Neuronal stem cell (in vitro differentiated cells): ENCODE measurements around the gene JAK1.

Experiments used
- DNase-seq: peaks from one replicate; pipeline ENCODE4 v3.0.0-alpha.2; 2013; ENCODE audit warnings: low spot score
- H2AFZ ChIP-seq: one replicate; pipeline ENCODE4 v1.6.1; 2013; ENCODE audit warnings: mild to moderate bottlenecking, low read length, inconsistent platforms
- H2AK5ac ChIP-seq: 2 replicates; pipeline ENCODE4 v1.6.1; 2013; ENCODE audit warnings: low read depth, mild to moderate bottlenecking, inconsistent platforms, low read length, moderate library complexity, mixed read lengths
- H2BK120ac ChIP-seq: 2 replicates; pipeline ENCODE4 v1.6.1; 2013; ENCODE audit warnings: low read depth, mild to moderate bottlenecking, inconsistent platforms, low read length, moderate library complexity, mixed read lengths
- H2BK12ac ChIP-seq: one replicate; pipeline ENCODE4 v1.6.1; 2013; ENCODE audit warnings: low read length, inconsistent platforms
- H2BK15ac ChIP-seq: 2 replicates; pipeline ENCODE4 v1.6.1; 2013; ENCODE audit warnings: mild to moderate bottlenecking, low read length, inconsistent platforms, mixed read lengths
- H2BK5ac ChIP-seq: one replicate; pipeline ENCODE4 v1.6.1; 2013; ENCODE audit warnings: inconsistent platforms, mild to moderate bottlenecking, low read length, moderate library complexity
- H3K14ac ChIP-seq: one replicate; pipeline ENCODE4 v1.6.1; 2013; ENCODE audit warnings: low read length, inconsistent platforms
- H3K18ac ChIP-seq: 2 replicates; pipeline ENCODE4 v1.6.1; 2013; ENCODE audit warnings: low read length, inconsistent platforms
- H3K23ac ChIP-seq: 2 replicates; pipeline ENCODE4 v1.6.1; 2013; ENCODE audit warnings: low read depth, mild to moderate bottlenecking, mixed read lengths, low read length, inconsistent platforms; ENCODE audit not compliant: poor library complexity
- H3K27ac ChIP-seq: replicated peaks from 3 replicates; pipeline ENCODE4 v1.5.1; 2013; ENCODE audit warnings: low read length, inconsistent platforms
- H3K27me3 ChIP-seq, 3 experiments: 2 replicates each; pipeline ENCODE4 v1.6.1; 2013; ENCODE audit warnings: low read length in 3 of 3, mild to moderate bottlenecking in 2 of 3, inconsistent platforms in 1 of 3, low read depth in 1 of 3, mixed read lengths in 1 of 3, moderate library complexity in 1 of 3; ENCODE audit not compliant: control insufficient read depth in 3 of 3, insufficient read depth in 3 of 3
- H3K36me3 ChIP-seq, 2 donors: replicated peaks in 1 of 2; 2 replicates each; pipeline ENCODE4 v1.6.1; 2013; ENCODE audit warnings: low read length in 2 of 2; ENCODE audit not compliant: control insufficient read depth in 2 of 2, insufficient read depth in 2 of 2
- H3K4ac ChIP-seq: 2 replicates; pipeline ENCODE4 v1.6.1; 2013; ENCODE audit warnings: inconsistent platforms, mild to moderate bottlenecking, low read length, moderate library complexity
- H3K4me1 ChIP-seq, 2 donors: 1 replicate in 1 of 2; 2 replicates in 1 of 2; pipeline ENCODE4 v1.6.1; 2013; ENCODE audit warnings: low read length in 2 of 2, low read depth in 1 of 2; ENCODE audit not compliant: control insufficient read depth in 2 of 2, insufficient read depth in 1 of 2
- H3K4me2 ChIP-seq: one replicate; pipeline ENCODE4 v1.6.1; 2013; ENCODE audit warnings: mild to moderate bottlenecking, low read length, inconsistent platforms; ENCODE audit not compliant: insufficient read depth, poor library complexity, severe bottlenecking
- H3K4me3 ChIP-seq, 2 donors: 2 replicates each; pipeline ENCODE4 v1.5.1; 2013; ENCODE audit warnings: low read length in 2 of 2, mild to moderate bottlenecking in 2 of 2, inconsistent platforms in 1 of 2, moderate library complexity in 1 of 2
- H3K79me1 ChIP-seq: one replicate; pipeline ENCODE4 v1.6.1; 2013; ENCODE audit warnings: low read depth, mild to moderate bottlenecking, inconsistent platforms, low read length, moderate library complexity
- H3K9ac ChIP-seq: one replicate; pipeline ENCODE4 v1.6.1; 2013; ENCODE audit warnings: mild to moderate bottlenecking, low read depth, low read length, inconsistent platforms; ENCODE audit not compliant: poor library complexity
- H3K9me3 ChIP-seq, 2 donors: replicated peaks in 1 of 2; 2 replicates each; pipeline versions ENCODE3 to v1.6.1; 2013; ENCODE audit warnings: low read length in 2 of 2, mild to moderate bottlenecking in 2 of 2, inconsistent platforms in 1 of 2, low read depth in 1 of 2, mixed read lengths in 1 of 2, moderate library complexity in 1 of 2; ENCODE audit not compliant: control insufficient read depth in 2 of 2, insufficient read depth in 1 of 2
- H4K8ac ChIP-seq: one replicate; pipeline ENCODE4 v1.6.1; 2013; ENCODE audit warnings: low read depth, mild to moderate bottlenecking, inconsistent platforms, low read length, moderate library complexity
- H4K91ac ChIP-seq: one replicate; pipeline ENCODE4 v1.6.1; 2013; ENCODE audit warnings: low read length, low read depth, mild to moderate bottlenecking, inconsistent platforms; ENCODE audit not compliant: poor library complexity
- WGBS, 2 donors: extraction: QIAGEN DNeasy Blood & Tissue Kit; methylation state at CpG; one replicate each; pipeline ENCODE4 v1.1.7; 2013; ENCODE audit warnings: missing lambda C conversion rate in 2 of 2, mixed read lengths in 1 of 2; ENCODE audit not compliant: insufficient read length in 2 of 2, insufficient replicate concordance in 1 of 2; ENCODE audit errors: extremely low coverage in 2 of 2; 5-methylcytosine and 5-hydroxymethylcytosine counted together

Gene JAK1

DNA sequence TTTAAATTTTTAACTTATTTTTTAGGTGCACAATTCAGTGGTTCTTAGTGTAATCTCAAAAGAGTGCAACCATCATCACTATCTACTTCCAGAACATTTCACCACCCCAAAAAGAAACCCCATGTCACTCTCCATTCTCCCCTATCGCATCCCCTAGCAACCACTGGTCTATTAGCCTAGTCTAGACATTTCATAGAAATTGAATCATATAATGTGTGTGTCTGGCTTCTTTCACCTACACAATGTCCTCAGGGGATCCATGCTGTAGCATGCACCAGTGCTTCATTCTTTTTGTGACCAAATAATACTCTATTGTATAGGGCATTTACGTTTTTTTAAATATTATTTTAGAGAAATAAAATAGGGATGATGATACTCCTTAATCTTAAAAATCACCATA lies 64.7 kb downstream of the JAK1 start:
- no peak overlapping the region for H2BK120ac ChIP-seq
- no peak overlapping the region for H2BK15ac ChIP-seq
- no peak overlapping the region for H3K27ac ChIP-seq
- no peaks in the 10 kb centered on the region for H3K36me3 ChIP-seq
- H3K79me1 ChIP-seq = no peaks in the 10 kb centered on the region
- no peak overlapping the region for H2AFZ ChIP-seq
- no peaks in the 10 kb centered on the region for H3K9me3 ChIP-seq
- H3K4ac ChIP-seq = no peak overlapping the region
- no peak overlapping the region for H3K4me3 ChIP-seq
- H3K27me3 ChIP-seq = no peaks in the 10 kb centered on the region
- no peak for DNase-seq
- no peak overlapping the region for H2AK5ac ChIP-seq
- H2BK5ac ChIP-seq = no peak overlapping the region
- H3K4me2 ChIP-seq = no peak overlapping the region
- no peak overlapping the region for H3K18ac ChIP-seq
- no peak overlapping the region for H3K14ac ChIP-seq
- WGBS, 2 donors = no CpG with 5 or more reads among the region's 2 CpGs
- peaks cover 0 to 4% of the 10 kb centered on the region in 2 donors for H3K4me1 ChIP-seq
- H4K91ac ChIP-seq = no peak overlapping the region
- no peak overlapping the region for H3K9ac ChIP-seq
- no peak overlapping the region for H4K8ac ChIP-seq
- H3K23ac ChIP-seq = no peak overlapping the region
- H2BK12ac ChIP-seq = no peak overlapping the region

DNA sequence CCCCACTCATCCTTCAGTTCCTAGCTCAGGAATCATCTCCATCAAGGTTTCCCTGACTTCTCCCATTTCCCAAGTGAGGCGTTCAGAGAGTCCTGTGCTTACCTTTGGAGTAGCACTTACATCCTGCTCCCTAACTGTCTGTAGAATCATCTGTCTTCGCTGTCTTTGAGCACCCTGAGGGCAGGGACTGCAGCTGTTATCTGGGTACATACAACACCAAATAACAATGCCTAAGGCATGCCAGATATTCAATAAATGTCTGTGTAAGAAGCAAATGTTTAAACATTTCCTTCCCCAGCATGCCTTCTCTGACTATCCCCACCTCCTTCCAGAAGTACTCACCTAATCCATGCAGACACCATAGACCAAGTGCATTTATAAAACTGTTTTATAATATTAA lies 65.4 kb downstream of the JAK1 start:
- no peak overlapping the region for H3K18ac ChIP-seq
- H3K79me1 ChIP-seq = no peaks in the 10 kb centered on the region
- H3K4ac ChIP-seq = no peak overlapping the region
- H2BK12ac ChIP-seq = no peak overlapping the region
- H2BK15ac ChIP-seq = no peak overlapping the region
- no peak for DNase-seq
- H2BK5ac ChIP-seq = no peak overlapping the region
- no peaks in the 10 kb centered on the region for H3K27me3 ChIP-seq
- H3K14ac ChIP-seq = no peak overlapping the region
- peaks cover 0 to 4% of the 10 kb centered on the region in 2 donors for H3K4me1 ChIP-seq
- H3K4me3 ChIP-seq = no peak overlapping the region
- no peak overlapping the region for H2AFZ ChIP-seq
- H3K36me3 ChIP-seq = no peaks in the 10 kb centered on the region
- no peaks in the 10 kb centered on the region for H3K9me3 ChIP-seq
- H3K23ac ChIP-seq = no peak overlapping the region
- no CpG with 5 or more reads among the region's 2 CpGs for WGBS, 2 donors
- H4K8ac ChIP-seq = no peak overlapping the region
- no peak overlapping the region for H2AK5ac ChIP-seq
- H3K4me2 ChIP-seq = no peak overlapping the region
- no peak overlapping the region for H4K91ac ChIP-seq
- no peak overlapping the region for H3K9ac ChIP-seq
- no peak overlapping the region for H2BK120ac ChIP-seq
- H3K27ac ChIP-seq = no peak overlapping the region

DNA sequence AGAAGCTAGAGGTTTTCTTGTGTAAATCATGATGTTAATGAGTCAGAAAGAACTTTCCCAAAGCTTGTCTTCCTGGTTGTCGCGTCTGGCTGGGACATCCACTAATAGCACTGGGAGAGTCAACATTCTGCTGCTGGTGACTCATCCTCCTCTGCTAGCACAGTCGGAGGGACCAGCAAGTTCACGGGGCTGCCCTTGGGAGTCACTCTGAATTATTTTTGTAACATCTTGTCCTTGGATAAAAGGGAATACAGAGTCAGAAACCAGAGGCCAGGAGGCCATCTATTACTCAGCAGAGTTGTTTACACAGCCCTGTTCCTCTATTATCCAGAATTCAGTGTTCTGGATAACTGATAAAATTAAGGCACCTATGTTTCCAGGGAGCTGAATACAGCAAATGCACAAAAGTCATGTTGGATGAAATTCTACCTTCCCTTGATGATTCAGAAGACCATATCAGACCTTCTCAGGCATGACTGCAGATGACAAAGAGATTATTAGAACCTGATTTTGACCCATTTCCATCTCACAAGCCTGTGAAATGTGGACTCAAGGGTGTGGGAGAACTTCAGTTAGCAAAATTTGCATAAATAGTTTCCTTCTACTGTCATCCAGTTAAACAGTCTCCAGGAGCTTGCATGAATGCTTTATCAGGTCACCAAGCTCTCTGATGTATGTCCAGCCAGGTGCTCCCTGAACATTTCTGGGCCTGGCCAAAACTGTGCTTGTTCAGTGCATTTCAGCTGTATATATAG lies 68.1 kb downstream of the JAK1 start:
- no CpG with 5 or more reads among the region's 4 CpGs for WGBS, 2 donors
- no peak overlapping the region for H3K27ac ChIP-seq
- H3K18ac ChIP-seq = no peak overlapping the region
- H2BK5ac ChIP-seq = no peak overlapping the region
- H2BK120ac ChIP-seq = no peak overlapping the region
- H3K36me3 ChIP-seq = no peaks in the 10 kb centered on the region
- H3K23ac ChIP-seq = no peak overlapping the region
- DNase-seq = no peak
- no peaks in the 10 kb centered on the region for H3K27me3 ChIP-seq
- peaks cover 0 to 4% of the 10 kb centered on the region in 2 donors for H3K4me1 ChIP-seq
- no peak overlapping the region for H2BK12ac ChIP-seq
- no peak overlapping the region for H3K14ac ChIP-seq
- H2BK15ac ChIP-seq = no peak overlapping the region
- no peak overlapping the region for H3K4me2 ChIP-seq
- no peak overlapping the region for H3K9ac ChIP-seq
- H2AFZ ChIP-seq = no peak overlapping the region
- no peak overlapping the region for H2AK5ac ChIP-seq
- no peak overlapping the region for H4K8ac ChIP-seq
- no peaks in the 10 kb centered on the region for H3K9me3 ChIP-seq
- H4K91ac ChIP-seq = no peak overlapping the region
- no peak overlapping the region for H3K4me3 ChIP-seq
- no peaks in the 10 kb centered on the region for H3K79me1 ChIP-seq
- H3K4ac ChIP-seq = no peak overlapping the region

DNA sequence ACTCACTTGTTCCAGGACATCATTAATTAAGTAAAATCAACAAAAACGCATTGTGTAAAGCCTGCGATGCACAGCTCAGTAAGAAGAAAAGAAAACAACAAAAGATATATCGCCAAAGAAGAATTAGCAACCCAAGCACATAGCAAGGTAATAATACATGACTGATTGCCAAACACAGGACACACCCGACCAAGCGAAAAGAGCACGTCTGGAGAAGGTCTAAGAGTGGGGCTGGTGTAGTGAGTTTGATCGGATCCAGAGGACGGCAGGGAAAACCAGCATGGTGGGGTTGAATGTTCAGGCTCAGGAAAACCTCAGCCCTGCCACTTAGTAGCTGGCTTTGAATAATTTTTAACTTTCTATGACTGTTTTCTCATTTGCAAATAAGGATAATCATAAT lies 69.8 kb downstream of the JAK1 start:
- H3K27me3 ChIP-seq = no peaks in the 10 kb centered on the region
- H3K9me3 ChIP-seq = no peaks in the 10 kb centered on the region
- H3K23ac ChIP-seq = no peak overlapping the region
- H2BK5ac ChIP-seq = no peak overlapping the region
- H3K27ac ChIP-seq = no peak overlapping the region
- H2BK120ac ChIP-seq = no peak overlapping the region
- H2AFZ ChIP-seq = no peak overlapping the region
- no peak overlapping the region for H4K91ac ChIP-seq
- DNase-seq = no peak
- H3K79me1 ChIP-seq = no peaks in the 10 kb centered on the region
- no peak overlapping the region for H3K9ac ChIP-seq
- no peaks in the 10 kb centered on the region for H3K36me3 ChIP-seq
- no peak overlapping the region for H3K4ac ChIP-seq
- H4K8ac ChIP-seq = no peak overlapping the region
- H2BK15ac ChIP-seq = no peak overlapping the region
- no peak overlapping the region for H3K18ac ChIP-seq
- no peak overlapping the region for H3K14ac ChIP-seq
- peaks cover 0 to 4% of the 10 kb centered on the region in 2 donors for H3K4me1 ChIP-seq
- no peak overlapping the region for H3K4me3 ChIP-seq
- no peak overlapping the region for H3K4me2 ChIP-seq
- WGBS, 2 donors = no CpG with 5 or more reads among the region's 8 CpGs
- H2AK5ac ChIP-seq = no peak overlapping the region
- no peak overlapping the region for H2BK12ac ChIP-seq
